Endothelial cell of umbilical vein (primary cell): ENCODE measurements around the gene SLC44A1. TPM values are rescaled to one million over a fixed set of nuclear protein-coding genes. Genes with fewer than 3 reads are reported as not detected.

Experiments
- BruUV-seq: library from RNA; stranded (reverse); fragments of 400-500 nt; replicated peaks from 2 replicates; lab custom pipeline; 2021; lab: Mats Ljungman, UMichigan
- CTCF ChIA-PET: fragments of 300-600, 350-600 bp; sonication (Branson Sonifier 250); formaldehyde crosslinking; loops from one replicate; lab custom pipeline; 2021; ENCODE audit warnings: antibody characterized with exemption, inconsistent platforms; lab: Charles Lee
- POLR2A ChIA-PET: fragments of 300-600, 350-600 bp; sonication (Branson Sonifier 250); formaldehyde crosslinking; loops from one replicate; lab custom pipeline; 2021; ENCODE audit warnings: antibody characterized with exemption, inconsistent platforms; lab: Charles Lee
- DNase-seq: peaks from one replicate; pipeline ENCODE4 v3.0.0-alpha.2; 2011; ENCODE audit warnings: low read depth, low spot score
- FAIRE-seq: peaks from 2 replicates; lab custom pipeline; 2011; peaks lifted over from hg19 to GRCh38; lab: Jason Lieb, UNC
- H2AFZ ChIP-seq: 2 replicates; pipeline ENCODE4 v1.6.0; 2012; ENCODE audit warnings: low read depth, low read length, control low read depth, inconsistent platforms
- H3K27ac ChIP-seq: 2 replicates; pipeline ENCODE4 v1.5.1; 2011; ENCODE audit warnings: low read depth, mild to moderate bottlenecking, control low read depth, low read length, moderate library complexity; ENCODE audit not compliant: insufficient read depth
- H3K27me3 ChIP-seq, 2 experiments: 2 replicates each; pipeline versions ENCODE4 v1.6.0 to v1.6.1; 2011; ENCODE audit warnings: low read length in 2 of 2, mixed read lengths in 1 of 2; ENCODE audit not compliant: control insufficient read depth in 2 of 2, insufficient read depth in 2 of 2
- H3K36me3 ChIP-seq, 2 experiments: 2 replicates in 1 of 2; 3 replicates in 1 of 2; pipeline ENCODE4 v1.5.1; 2011; ENCODE audit warnings: low read length in 2 of 2, mild to moderate bottlenecking in 1 of 2, moderate library complexity in 1 of 2; ENCODE audit not compliant: control insufficient read depth in 2 of 2, insufficient read depth in 2 of 2; ENCODE audit errors: extremely low read depth in 1 of 2
- H3K4me1 ChIP-seq: 3 replicates; pipeline ENCODE4 v1.5.1; 2011; ENCODE audit warnings: mild to moderate bottlenecking, low read length; ENCODE audit not compliant: control insufficient read depth, insufficient read depth; ENCODE audit errors: extremely low read depth
- H3K4me2 ChIP-seq: 2 replicates; pipeline ENCODE4 v1.6.1; 2011; ENCODE audit warnings: low read length, control low read depth, mixed read lengths; ENCODE audit not compliant: insufficient read depth
- H3K4me3 ChIP-seq, 3 experiments: fragments of 200-600 bp in 1 of 3; sonication (generic), shearing (Covaris generic) in 1 of 3; replicated peaks in 1 of 3; 2 replicates each; pipeline ENCODE4 v1.5.1; 2011 to 2016; ENCODE audit warnings: control low read depth in 3 of 3, low read length in 3 of 3, mild to moderate bottlenecking in 2 of 3, inconsistent platforms in 1 of 3, low read depth in 1 of 3, moderate library complexity in 1 of 3; ENCODE audit not compliant: insufficient read depth in 1 of 3
- H3K79me2 ChIP-seq: 2 replicates; pipeline ENCODE4 v1.6.0; 2012; ENCODE audit warnings: low read length, inconsistent platforms; ENCODE audit not compliant: control insufficient read depth, insufficient read depth
- H3K9ac ChIP-seq: replicated peaks from 2 replicates; pipeline ENCODE3; 2011; ENCODE audit warnings: low read length, control low read depth; ENCODE audit not compliant: insufficient read depth; ENCODE audit errors: extremely low read depth
- H3K9me1 ChIP-seq: replicated peaks from 3 replicates; pipeline ENCODE4 v1.6.0; 2011; ENCODE audit warnings: mild to moderate bottlenecking, low read length; ENCODE audit not compliant: control insufficient read depth, insufficient read depth; ENCODE audit errors: extremely low read depth
- H3K9me3 ChIP-seq: replicated peaks from 2 replicates; pipeline ENCODE4 v1.5.1; 2012; ENCODE audit warnings: low read length, inconsistent platforms; ENCODE audit not compliant: control insufficient read depth, insufficient read depth
- H4K20me1 ChIP-seq: replicated peaks from 2 replicates; pipeline ENCODE3; 2011; ENCODE audit warnings: mild to moderate bottlenecking, low read length; ENCODE audit not compliant: control insufficient read depth, insufficient read depth; ENCODE audit errors: extremely low read depth
- CTCF ChIP-seq, 2 donors: IDR thresholded peaks; 1 replicate in 1 of 2; 2 replicates in 1 of 2; pipeline ENCODE4 v1.5.1; 2011; ENCODE audit warnings: low read length in 2 of 2, mild to moderate bottlenecking in 2 of 2, moderate library complexity in 2 of 2, control low read depth in 1 of 2, inconsistent platforms in 1 of 2, low read depth in 1 of 2; ENCODE audit not compliant: insufficient read depth in 1 of 2; ENCODE audit errors: extremely low read depth in 1 of 2
- EZH2 ChIP-seq: IDR thresholded peaks from 2 replicates; pipeline ENCODE4 v1.6.1; 2012; ENCODE audit warnings: borderline replicate concordance, low read depth, mild to moderate bottlenecking, moderate library complexity, low read length, inconsistent platforms; ENCODE audit not compliant: severe bottlenecking
- FOS ChIP-seq: IDR thresholded peaks from 2 replicates; pipeline ENCODE4 v1.6.1; 2011; ENCODE audit warnings: mild to moderate bottlenecking, low read length, moderate library complexity, borderline replicate concordance; ENCODE audit not compliant: insufficient read depth
- GATA2 ChIP-seq: IDR thresholded peaks from 2 replicates; pipeline ENCODE4 v1.7.0; 2011; ENCODE audit warnings: low read depth, mild to moderate bottlenecking, moderate library complexity, mixed read lengths, low read length; ENCODE audit not compliant: insufficient read length, insufficient read depth
- JUN ChIP-seq: IDR thresholded peaks from 2 replicates; pipeline ENCODE4 v1.6.1; 2011; ENCODE audit warnings: borderline replicate concordance, low read depth; ENCODE audit not compliant: insufficient read length, insufficient read depth
- MYC ChIP-seq: IDR thresholded peaks from one replicate; pipeline ENCODE4 v1.6.1; 2011; ENCODE audit warnings: mild to moderate bottlenecking, low read depth, low read length
- POLR2A ChIP-seq: IDR thresholded peaks from 2 replicates; pipeline ENCODE4 v1.6.1; 2012; ENCODE audit warnings: low read depth, mild to moderate bottlenecking, control low read depth, low read length
- POLR2AphosphoS5 ChIP-seq: IDR thresholded peaks from 2 replicates; pipeline ENCODE4 v1.6.1; 2012; ENCODE audit warnings: low read depth, mild to moderate bottlenecking, control low read depth, low read length, moderate library complexity; ENCODE audit not compliant: insufficient read depth
- dilution Hi-C: fragments of 300-500 bp; cut with MboI; formaldehyde crosslinking; loops from one replicate; pipeline ENCODE4 v1.15.0; 2019; ENCODE audit warnings: low sequenced_read_pairs; ENCODE audit not compliant: extremely low pct_ligation_motif_present
- intact Hi-C: fragments of 100-400 bp; cut with micrococcal nuclease; formaldehyde crosslinking; loops from one replicate; pipeline ENCODE4 v1.10.0; 2022
- polyA plus RNA-seq, 4 experiments: library from polyadenylated mRNA; depleted of rRNA in 3 of 4; stranded (reverse) in 3 of 4; unstranded in 1 of 4; fragments of >200 nt; gene quantifications; 2 replicates each; pipeline versions ENCODE4 v1.2.1 to v1.2.3, GENCODE V29; 2011 to 2012; ENCODE audit warnings: missing spikeins in 1 of 4
- total RNA-seq: library from RNA; stranded (reverse); gene quantifications from 2 replicates; pipeline ENCODE4 v1.2.3, GENCODE V29; 2021
- TF ChIP-seq, protein P1 (sequence below): IDR thresholded peaks from 2 replicates; pipeline ENCODE4 v1.6.1; 2011; ENCODE audit not compliant: insufficient read depth, insufficient read length

The SLC44A1 gene
- total and polyA plus RNA-seq, 2 donors (not counting 3 experiments of a cell fraction or from before 2014, with no cell fraction given): 16.1 to 37.7 TPM

DNA sequence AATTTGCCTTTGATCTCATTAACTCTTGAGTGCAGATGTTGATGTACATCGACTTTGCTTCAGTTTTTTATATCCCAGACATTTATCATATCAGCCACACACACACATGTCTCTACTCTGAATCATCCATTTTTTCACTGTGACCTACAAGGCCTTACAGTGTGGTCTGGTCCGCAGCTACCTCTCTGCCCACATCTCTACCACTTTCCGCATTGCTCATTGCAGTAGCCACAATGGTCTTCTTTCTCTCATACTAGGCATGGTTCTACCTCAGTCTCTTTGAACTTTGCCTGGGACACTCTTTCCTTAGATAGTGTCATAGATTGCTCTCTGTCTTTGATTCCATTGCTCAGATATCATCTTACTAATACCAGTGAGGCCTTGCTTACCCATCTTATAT lies 115.4 kb downstream of the SLC44A1 start:
- Histone ChIP-seq H3K9me1 (no peaks in the 10 kb centered on the region), H3K4me2 (no peak overlapping the region), H3K79me2 (no peaks in the 10 kb centered on the region), H4K20me1 (no peaks in the 10 kb centered on the region), H3K4me1 (no peaks in the 10 kb centered on the region), H3K27me3 (no peaks in the 10 kb centered on the region), H3K9me3 (no peaks in the 10 kb centered on the region), H3K27ac (no peak overlapping the region), H3K4me3 (no peak overlapping the region), H3K36me3 (peaks cover 0 to 1% of the 10 kb centered on the region in 2 experiments), H2AFZ (no peak overlapping the region), H3K9ac (no peak overlapping the region)
- BruUV-seq: no TSS peak
- TF ChIP-seq MYC: no peak
- no peak for TF ChIP-seq GATA2
- no peak for TF ChIP-seq FOS
- TF ChIP-seq JUN: no peak
- TF ChIP-seq, protein P1, sequence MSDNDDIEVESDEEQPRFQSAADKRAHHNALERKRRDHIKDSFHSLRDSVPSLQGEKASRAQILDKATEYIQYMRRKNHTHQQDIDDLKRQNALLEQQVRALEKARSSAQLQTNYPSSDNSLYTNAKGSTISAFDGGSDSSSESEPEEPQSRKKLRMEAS: no peak
- TF ChIP-seq POLR2A: no peak
- TF ChIP-seq EZH2: no peak
- no peak for TF ChIP-seq POLR2AphosphoS5
- CTCF ChIA-PET: interaction anchor here (1.0 to 1.5 kb wide), 4 partner anchors 32 to 497 kb away, joined by 3 to 5 read pairs (median 4); no protein-coding TSS in a partner anchor
- DNase-seq: no peak
- FAIRE-seq: no peak
- dilution Hi-C loops (no loop called here), intact Hi-C loops (no loop called here)
- POLR2A ChIA-PET: no interaction called here

DNA sequence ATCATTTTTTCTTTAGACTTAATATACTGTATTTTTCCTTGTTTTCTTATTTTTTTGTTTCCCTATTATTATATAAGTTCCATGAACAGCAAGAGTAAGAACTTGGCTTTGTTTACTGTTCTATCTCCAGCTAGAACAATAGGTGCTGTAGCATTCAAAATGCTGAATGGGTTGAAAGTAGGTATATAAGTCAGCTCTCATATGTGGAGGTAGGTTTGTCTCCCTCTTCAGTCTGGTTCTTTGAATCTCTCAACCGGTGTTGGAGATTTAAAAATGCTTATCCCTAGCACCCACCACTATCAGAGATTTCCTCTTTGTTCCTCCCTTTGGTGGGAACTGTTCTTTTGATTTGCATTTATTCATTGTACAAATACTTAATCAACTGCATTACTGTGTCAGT lies 115.9 kb downstream of the SLC44A1 start:
- no peak for FAIRE-seq
- no peaks in the 10 kb centered on the region for H3K9me3 ChIP-seq
- dilution Hi-C loops: no loop called here

More for the DNA sequence above, 115.9 kb downstream of the SLC44A1 start:
- BruUV-seq: no TSS peak
- no peak for DNase-seq
- Histone ChIP-seq H3K27ac (no peak overlapping the region), H3K79me2 (no peaks in the 10 kb centered on the region), H2AFZ (no peak overlapping the region), H3K4me2 (no peak overlapping the region), H3K27me3 (no peaks in the 10 kb centered on the region), H4K20me1 (no peaks in the 10 kb centered on the region), H3K9me1 (no peaks in the 10 kb centered on the region), H3K4me3 (no peak overlapping the region), H3K36me3 (peaks cover 0 to 1% of the 10 kb centered on the region in 2 experiments), H3K4me1 (no peaks in the 10 kb centered on the region), H3K9ac (no peak overlapping the region)
- no peak for TF ChIP-seq CTCF (IDR thresholded peaks at IDR 0.05; ENCODE audit: extremely low read depth in 1 of 2, insufficient read depth in 1 of 2, low read depth in 1 of 2, low read length in 2 of 2)
- CTCF ChIA-PET: interaction anchor here (1.0 to 1.5 kb wide), 4 partner anchors 32 to 497 kb away, joined by 3 to 5 read pairs (median 4); no protein-coding TSS in a partner anchor
- POLR2A ChIA-PET: no interaction called here
- intact Hi-C loops: no loop called here
